Measurements from ENCODE around the gene BCAS3.
"Not testable (repeated sequence)": the region's sequence is repeated elsewhere in the genome, so short reads cannot be mapped to it uniquely, and the experiment has no call there.

The BCAS3 gene

GRCh38 chr17:61354895-61355874 is 677.5 kb downstream of the BCAS3 start:
- no peak for FAIRE-seq

GRCh38 chr17:61357061-61357460 is 679.4 kb downstream of the BCAS3 start:
- not testable (repeated sequence) for FAIRE-seq

- not testable (repeated sequence) for FAIRE-seq
Observed at GRCh38 chr17:61359513-61359912, 681.9 kb downstream of the BCAS3 start.

DNA sequence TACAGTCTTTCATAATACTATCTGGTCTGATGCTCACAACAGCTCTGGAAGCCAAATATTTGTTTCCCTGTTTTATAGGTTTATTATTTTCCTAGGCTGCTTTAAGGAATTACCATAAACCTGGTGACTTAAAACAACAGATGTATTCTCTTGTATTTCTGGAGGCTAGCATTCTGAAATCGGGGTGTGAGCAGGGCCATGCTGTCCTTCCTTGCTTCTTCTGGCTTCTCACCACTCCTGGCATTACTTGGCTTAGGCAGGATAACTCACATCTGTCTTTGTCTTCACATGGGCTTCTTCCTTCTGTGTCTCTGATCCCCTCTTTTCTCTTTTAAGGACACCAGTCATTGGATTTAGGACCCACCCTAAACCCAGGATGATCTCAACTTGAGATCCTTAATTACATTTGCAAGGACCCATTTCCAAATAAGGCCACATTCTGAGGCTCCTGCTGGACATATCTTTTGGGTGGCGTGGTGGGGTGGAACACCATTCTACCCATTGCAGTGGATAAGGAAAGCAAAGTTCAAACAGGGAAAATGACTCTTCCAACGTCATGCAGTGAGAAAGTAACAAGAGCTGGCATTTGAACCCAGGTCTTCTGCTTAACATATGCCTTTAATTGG is 682.8 kb downstream of the BCAS3 start:
- no peak for FAIRE-seq

DNA sequence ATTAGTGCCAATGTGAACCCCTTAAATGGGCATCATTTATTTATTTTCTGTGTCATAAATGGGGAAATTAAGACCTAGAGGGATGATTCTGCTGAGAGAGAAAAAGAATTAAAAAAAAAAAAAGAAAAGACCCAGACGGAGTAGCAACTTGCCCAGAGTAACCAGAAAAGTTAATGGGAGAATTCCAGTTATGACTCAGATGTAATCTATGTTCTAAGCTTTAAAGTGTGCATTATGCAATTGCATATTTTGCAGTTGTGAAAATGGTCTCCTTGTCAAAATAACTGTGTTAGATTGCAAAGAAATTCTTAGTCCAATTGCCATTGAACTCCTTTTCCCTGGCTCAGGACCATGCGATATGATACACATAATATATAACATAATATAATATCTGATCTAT is 683.4 kb downstream of the BCAS3 start:
- no peak for FAIRE-seq

- no peak for FAIRE-seq
Observed at GRCh38 chr17:61362396-61362795, 684.7 kb downstream of the BCAS3 start.

DNA sequence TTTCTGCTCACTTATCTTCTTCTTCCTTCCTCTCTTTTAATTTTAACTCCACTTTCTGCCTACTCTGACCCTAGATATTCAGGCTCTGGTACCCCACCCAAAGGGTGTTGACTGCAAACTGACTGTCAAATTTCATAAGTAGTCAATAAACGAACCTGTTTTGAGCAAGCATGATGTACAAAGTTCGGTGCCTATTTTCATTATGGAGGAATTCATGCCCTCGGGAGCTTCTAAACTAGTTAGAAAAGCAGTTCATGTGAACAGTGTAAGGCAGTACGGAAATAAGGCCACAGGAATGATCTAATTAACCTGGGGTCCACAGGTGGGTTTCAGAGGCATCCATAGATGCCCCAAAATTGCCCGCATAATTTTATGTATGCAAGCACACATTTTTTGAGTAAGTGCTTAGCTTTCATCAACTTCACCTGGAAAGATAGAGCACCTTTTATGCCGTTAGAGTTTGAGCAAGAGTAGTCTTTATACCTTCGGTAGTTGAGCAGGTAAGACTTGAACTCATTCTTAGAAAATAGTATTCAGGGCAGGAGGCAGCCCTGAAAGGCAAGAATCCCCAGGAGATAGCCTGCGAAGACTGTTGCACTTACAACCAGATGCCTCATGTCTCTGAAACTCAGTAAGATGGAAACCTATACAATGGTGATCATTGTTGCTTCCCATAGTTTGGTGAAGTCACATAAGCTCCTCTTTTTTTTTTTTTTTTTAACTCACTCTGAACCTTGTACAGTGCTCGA is 685.4 kb downstream of the BCAS3 start:
- FAIRE-seq = no peak

DNA sequence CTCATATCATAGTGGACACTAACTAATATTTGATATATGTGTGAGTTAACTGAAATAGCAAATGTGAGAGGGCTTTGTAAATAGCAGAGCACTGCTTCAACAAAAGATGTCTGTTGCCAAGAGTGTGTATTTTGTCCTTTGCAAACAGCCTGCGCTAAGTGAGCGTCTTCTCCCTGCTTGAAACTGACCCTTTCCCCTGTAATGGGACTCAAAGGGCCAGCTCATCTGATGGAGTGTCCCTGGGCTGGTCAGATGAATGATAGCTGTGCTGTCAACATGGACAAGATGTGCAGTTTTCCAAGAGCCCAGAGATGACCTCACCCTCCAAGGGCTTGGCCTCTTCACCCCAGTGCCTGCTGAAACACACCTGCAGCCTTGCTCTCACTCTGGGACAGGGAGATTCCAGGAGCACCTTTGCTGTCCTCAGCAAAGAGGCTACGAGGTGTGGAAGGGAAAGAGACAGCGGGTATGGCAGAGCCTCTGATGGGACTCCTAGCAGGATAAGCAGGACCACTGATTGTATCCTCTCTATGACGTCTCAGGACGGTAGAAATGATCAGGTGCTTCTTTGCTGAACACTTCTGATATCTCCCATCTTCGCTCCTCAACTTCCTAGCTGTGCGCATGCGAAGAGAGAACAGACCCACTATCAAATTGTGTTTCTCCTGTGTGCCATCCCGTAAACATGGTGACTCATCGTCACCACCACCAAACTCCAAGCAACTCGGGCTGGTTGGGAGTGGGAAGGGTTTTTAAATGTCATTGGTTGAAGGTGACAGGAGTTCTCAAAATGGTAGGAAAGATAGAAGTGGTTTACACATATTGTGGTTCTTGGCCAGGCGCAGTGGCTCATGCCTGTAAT is 686.2 kb downstream of the BCAS3 start:
- no peak for FAIRE-seq

GRCh38 chr17:61364463-61364846 is 686.8 kb downstream of the BCAS3 start:
- no peak for FAIRE-seq

- FAIRE-seq = no peak
Observed at GRCh38 chr17:61366076-61366714, 688.5 kb downstream of the BCAS3 start.

GRCh38 chr17:61366715-61367413 is 689.2 kb downstream of the BCAS3 start:
- no peak for FAIRE-seq

DNA sequence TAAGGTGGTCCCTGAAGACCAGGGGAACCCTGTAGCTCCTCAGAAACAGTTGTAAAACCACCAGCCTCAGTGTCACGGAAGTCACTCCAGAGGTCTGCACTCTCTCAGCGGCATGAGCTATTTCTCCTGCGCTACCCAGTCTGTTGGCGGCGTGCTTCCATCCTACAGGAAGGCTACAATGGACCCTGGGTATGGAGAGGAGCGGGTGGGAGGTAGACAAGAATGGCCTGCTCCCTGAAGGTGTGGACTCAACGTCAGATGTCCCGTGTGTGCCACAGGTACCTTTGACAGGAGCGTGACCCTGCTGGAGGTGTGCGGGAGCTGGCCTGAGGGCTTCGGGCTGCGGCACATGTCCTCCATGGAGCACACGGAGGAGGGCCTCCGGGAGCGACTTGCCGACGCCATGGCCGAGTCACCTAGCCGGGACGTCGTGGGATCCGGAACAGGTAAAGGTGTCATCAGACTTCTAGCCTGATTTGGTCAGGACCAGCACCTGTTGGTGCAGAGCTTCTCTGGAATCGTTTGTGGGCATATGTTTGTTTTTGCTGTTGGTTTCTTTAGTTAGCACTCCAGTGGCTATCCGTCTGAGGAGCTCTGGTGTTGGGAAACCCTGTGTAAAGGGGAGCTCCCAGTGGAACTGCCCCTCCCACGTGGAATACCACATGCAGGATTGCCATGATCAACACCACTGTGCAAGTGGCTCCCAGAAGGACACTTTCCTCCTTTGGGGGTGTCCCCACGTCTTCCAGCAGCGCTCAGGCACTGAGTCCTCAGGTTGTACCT is 690.6 kb downstream of the BCAS3 start:
- FAIRE-seq = no peak

- no peak for FAIRE-seq
Observed at GRCh38 chr17:61368832-61369450, 691.3 kb downstream of the BCAS3 start.

DNA sequence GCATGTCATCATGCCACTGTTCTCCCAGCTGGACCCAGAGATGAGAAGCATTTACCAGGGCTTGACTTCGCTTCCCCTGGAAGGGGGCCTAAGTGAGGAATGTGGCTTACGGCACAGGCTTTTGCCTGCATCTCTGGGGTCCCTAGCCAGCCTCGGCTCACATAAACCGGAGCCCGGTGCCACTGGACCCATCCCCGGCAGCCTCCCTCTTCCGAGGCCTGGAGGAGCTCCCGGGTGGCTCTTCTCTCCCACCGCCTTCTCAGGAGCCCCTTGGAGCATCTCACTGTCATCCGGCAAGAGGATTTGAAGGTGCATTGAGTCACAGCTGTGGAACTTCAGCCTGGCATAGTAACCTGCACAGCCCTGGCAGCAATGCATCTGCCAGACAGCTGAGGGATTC is 692.1 kb downstream of the BCAS3 start:
- no peak for FAIRE-seq

- no peak for FAIRE-seq
Observed at GRCh38 chr17:61371179-61371578, 693.5 kb downstream of the BCAS3 start.

DNA sequence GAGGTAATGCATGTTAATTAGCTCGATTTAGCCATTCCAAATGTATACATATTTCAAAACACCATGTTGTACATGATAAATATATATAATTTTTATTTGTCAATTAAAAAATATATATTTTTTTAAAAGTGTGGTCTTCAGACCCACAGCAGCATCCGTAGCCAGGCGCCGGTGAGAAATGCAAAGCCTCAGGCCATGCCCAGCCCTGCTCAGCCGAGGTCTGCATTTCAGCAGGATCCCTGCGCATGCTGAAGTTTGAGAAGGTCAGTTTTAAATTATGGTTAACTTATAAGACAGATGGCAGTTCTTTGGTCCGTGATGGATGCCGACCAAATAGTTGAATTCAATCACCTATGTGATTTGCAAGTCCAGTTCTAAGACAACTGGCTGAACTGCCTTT is 694.0 kb downstream of the BCAS3 start:
- no peak for FAIRE-seq

GRCh38 chr17:61372436-61372835 is 694.8 kb downstream of the BCAS3 start:
- FAIRE-seq = no peak

DNA sequence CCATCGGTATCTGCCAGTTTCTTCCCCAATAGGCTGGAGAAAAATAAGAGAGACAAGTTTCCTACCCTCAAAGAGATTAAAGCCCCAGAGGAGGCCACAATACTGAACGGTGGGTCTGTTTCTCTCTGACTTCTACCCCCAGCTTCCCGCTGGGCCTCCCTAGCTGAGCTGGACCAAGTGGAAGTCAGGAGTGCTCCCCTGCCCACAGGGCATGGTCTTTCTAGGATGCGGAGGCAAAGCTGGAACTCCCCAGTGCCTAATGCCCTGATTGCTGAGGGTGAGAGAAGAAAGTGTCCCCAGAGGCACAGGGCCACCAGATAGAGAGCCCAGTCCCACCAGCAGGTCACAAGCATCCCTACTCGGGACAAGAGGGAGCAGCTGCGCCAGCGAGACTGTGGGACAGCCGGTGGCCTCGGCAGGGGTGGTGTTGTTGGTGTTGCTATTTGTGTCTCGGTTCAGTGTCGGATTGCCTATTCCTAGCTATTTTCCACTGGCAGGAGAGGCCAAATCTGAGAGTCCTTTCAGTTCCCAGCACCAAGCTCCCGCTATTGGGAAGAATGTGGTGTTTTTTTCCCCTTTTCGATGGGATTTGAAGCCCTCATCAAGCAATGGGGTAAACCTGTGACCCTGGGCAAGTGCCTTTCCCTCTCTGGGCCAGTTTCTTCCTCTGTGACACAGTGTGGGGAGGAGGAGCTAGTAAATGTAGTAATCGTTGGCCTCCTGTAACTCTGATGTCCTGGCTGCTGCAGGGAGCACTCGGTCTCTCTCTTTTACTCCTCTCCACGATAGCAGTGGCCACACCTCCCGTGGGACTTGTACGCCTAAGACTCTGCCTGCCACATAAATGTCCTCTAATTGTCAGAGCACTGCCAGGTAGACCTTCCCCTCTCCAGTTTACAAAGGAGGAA is 699.5 kb downstream of the BCAS3 start:
- no peak for FAIRE-seq

Measured in colon (tissue), 2 donors.